AG04450 (cell line): ENCODE measurements around the gene SLC66A3. TPM values are rescaled to one million over a fixed set of nuclear protein-coding genes. Genes with fewer than 3 reads are reported as not detected.
A peak's percentile ranks its signal among the peaks of the same experiment; 100 is the strongest.

Source experiments
- CTCF ChIA-PET: fragments of 300-600, 350-600 bp; formaldehyde crosslinking; extraction: SDS; loops from one replicate; lab custom pipeline; 2022; ENCODE audit warnings: antibody characterized with exemption, inconsistent platforms; lab: Charles Lee
- POLR2A ChIA-PET: fragments of 350-600 bp; formaldehyde crosslinking; extraction: SDS; loops from one replicate; lab custom pipeline; 2021; ENCODE audit warnings: antibody characterized with exemption, inconsistent platforms; lab: Yijun Ruan, JAX
- DNase-seq: peaks from one replicate; pipeline ENCODE4 v3.0.0-alpha.2; 2011; ENCODE audit warnings: low read depth, low spot score
- H3K27ac ChIP-seq: one replicate; pipeline ENCODE4 v1.5.1; 2012; ENCODE audit warnings: low read depth, low read length, control low read depth
- H3K27me3 ChIP-seq: one replicate; pipeline ENCODE4 v1.6.0; 2012; ENCODE audit warnings: low read length; ENCODE audit not compliant: control insufficient read depth, insufficient read depth
- H3K4me3 ChIP-seq: 2 replicates; pipeline ENCODE4 v1.5.1; 2011; ENCODE audit warnings: mild to moderate bottlenecking, low read depth, low read length, control low read depth
- H3K9me3 ChIP-seq: 2 replicates; pipeline ENCODE4 v1.5.1; 2012; ENCODE audit warnings: low read length; ENCODE audit not compliant: control insufficient read depth, insufficient read depth
- CTCF ChIP-seq: IDR thresholded peaks from 2 replicates; pipeline ENCODE4 v1.5.1; 2011; ENCODE audit warnings: low read depth, low read length, control low read depth, inconsistent platforms
- polyA plus RNA-seq: library from polyadenylated mRNA; depleted of rRNA; stranded (reverse); fragments of >200 nt; gene quantifications from 2 replicates; pipeline ENCODE4 v1.2.3, GENCODE V29; 2011

SLC66A3 gene
- polyA plus RNA-seq, 1 experiment = 40.1 TPM

GRCh38 chr2:11129598-11130449 is 25.4 kb upstream of the SLC66A3 start:
- Histone ChIP-seq H3K27me3 (no peaks in the 10 kb centered on the region), H3K9me3 (no peaks in the 10 kb centered on the region; the same call in 1 of the 2 replicates), H3K27ac (no peak overlapping the region), H3K4me3 (peak overlapping the region; percentile 39)
- ChIA-PET CTCF (interaction anchor here (0.6 to 7.2 kb wide), 8 partner anchors 12 to 660 kb away, joined by 3 to 176 read pairs (median 8); no protein-coding TSS in a partner anchor), POLR2A (no interaction called here)
- DNase-seq = no peak
- TF ChIP-seq CTCF = peak; percentile 15; the same call in 1 of the 2 replicates

DNA sequence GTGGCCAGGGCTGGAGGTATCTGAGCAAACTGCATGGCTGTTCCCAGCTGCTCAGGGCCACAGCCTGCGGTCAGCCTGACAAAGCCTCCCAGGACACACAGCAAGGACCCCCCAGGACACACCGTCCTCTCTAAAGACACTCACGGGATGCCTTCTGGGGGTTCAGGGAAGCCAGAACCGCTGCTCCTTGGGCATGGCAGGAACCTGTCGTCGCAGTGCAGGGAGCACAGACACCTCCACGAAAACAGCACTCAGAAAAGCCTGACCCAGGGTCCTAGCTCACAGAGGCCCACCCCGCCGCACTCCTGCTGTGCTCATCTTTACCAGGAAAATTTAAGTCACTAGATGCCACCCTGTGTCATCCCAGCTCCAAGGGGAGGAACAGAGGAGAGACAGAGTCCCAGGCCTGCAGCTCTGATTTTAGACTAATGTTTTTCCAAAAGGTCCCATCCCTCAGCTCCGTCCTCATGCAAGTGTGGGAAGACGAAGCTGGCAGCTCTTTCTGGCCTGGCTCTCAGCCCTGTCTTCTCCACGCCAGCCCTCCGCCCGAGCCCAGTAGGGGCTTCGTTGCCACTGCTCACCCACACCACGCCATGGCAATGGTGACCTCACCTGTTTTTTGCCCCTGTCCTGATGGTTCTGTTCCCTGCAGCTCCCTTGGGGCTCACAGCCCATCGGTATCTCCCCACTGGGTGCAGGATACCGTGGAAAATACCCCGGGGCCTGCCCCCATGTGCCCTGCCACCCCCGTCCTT is 23.9 kb upstream of the SLC66A3 start:
- H3K4me3 ChIP-seq = no peak overlapping the region
- H3K27ac ChIP-seq = no peak overlapping the region
- no peak for TF ChIP-seq CTCF
- H3K27me3 ChIP-seq = peaks cover 2% of the 10 kb centered on the region
- ChIA-PET CTCF (interaction anchor here (0.8 to 7.2 kb wide), 26 partner anchors 10 to 551 kb away, joined by 3 to 176 read pairs (median 6); no protein-coding TSS in a partner anchor), POLR2A (interaction anchor here (1.2 to 1.8 kb wide), 2 partner anchors 24 to 243 kb away, joined by 4 to 5 read pairs; partner anchors contain the start of gene SLC66A3)
- no peaks in the 10 kb centered on the region; the same call in 1 of the 2 replicates for H3K9me3 ChIP-seq
- DNase-seq = no peak

DNA sequence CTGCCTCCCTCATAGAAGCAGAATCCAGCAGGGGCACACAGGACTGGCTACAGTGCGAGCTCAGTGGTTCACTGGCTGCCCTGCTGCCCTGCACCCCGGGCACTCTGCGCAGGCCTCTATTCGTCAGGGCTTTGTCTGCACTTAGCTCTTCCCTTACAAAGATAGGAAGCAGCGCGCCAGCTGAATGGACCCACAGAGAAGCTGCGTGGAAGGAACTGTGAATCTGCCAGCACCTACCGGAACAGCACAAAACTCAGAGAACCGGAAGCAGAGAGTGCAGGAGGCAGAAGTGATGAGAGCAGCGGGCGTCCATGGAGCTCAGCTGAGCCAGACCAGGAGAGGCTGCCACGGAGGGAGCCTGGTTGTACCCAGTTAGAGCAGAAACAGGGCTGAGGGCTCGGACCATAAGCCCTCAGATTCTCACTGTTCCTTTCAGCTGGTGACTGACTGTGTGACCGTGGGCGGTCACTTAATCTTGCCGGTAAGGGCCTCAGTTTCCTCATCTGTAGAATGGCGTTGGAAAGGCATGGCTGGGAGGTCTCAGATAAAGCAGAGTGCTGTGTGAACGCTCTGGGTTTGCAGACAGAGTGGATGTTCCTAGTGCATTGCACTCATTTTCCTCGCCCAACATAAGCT is 23.1 kb upstream of the SLC66A3 start:
- Histone ChIP-seq H3K4me3 (no peak overlapping the region), H3K27me3 (peaks cover 7% of the 10 kb centered on the region), H3K27ac (no peak overlapping the region), H3K9me3 (no peaks in the 10 kb centered on the region; the same call in 1 of the 2 replicates)
- TF ChIP-seq CTCF = no peak
- ChIA-PET CTCF (interaction anchor here (0.6 to 7.2 kb wide), 79 partner anchors 8 to 648 kb away, joined by 3 to 176 read pairs (median 5); partner anchors contain the start of gene KCNF1), POLR2A (interaction anchor here (0.6 to 1.8 kb wide), 8 partner anchors 23 to 451 kb away, joined by 3 to 7 read pairs (median 5); partner anchors contain the start of genes ROCK2 and SLC66A3)
- no peak for DNase-seq

- POLR2A ChIA-PET = interaction anchor here (0.5 to 1.2 kb wide), 7 partner anchors 42 to 449 kb away, joined by 3 to 7 read pairs (median 5); no protein-coding TSS in a partner anchor
- peak overlapping the region; percentile 63 for H3K4me3 ChIP-seq
- peaks cover 7% of the 10 kb centered on the region for H3K27me3 ChIP-seq
- no peak for TF ChIP-seq CTCF
- H3K27ac ChIP-seq = no peak overlapping the region
- no peak for DNase-seq
- CTCF ChIA-PET = interaction anchor here (0.5 to 7.2 kb wide), 50 partner anchors 9 to 646 kb away, joined by 3 to 176 read pairs (median 6); partner anchors contain the start of gene KCNF1
- no peaks in the 10 kb centered on the region; the same call in 1 of the 2 replicates for H3K9me3 ChIP-seq
Measured at GRCh38 chr2:11133238-11133935, 21.9 kb upstream of the SLC66A3 start.
